Neural cell (in vitro differentiated cells): Measurements from ENCODE around the gene CALR. TPM values are rescaled to one million over a fixed set of nuclear protein-coding genes. Genes with fewer than 3 reads are reported as not detected.

ENCODE experiments used
- H2AFZ ChIP-seq: fragments of 200-600, 300-800 bp; sonication (generic), shearing (Covaris generic); 2 replicates; pipeline ENCODE4 v1.6.0; 2014; ENCODE audit warnings: low read depth, mild to moderate bottlenecking, antibody characterized with exemption, low read length, moderate library complexity
- H3F3A ChIP-seq: fragments of 200-600 bp; shearing (Covaris generic); 2 replicates; pipeline ENCODE4 v1.6.1; 2016; ENCODE audit warnings: mild to moderate bottlenecking, moderate library complexity, mixed read lengths, antibody characterized with exemption, low read length; ENCODE audit not compliant: insufficient read depth, poor library complexity, severe bottlenecking
- H3K27ac ChIP-seq: fragments of 200-600, 300-800 bp; sonication (generic), shearing (Covaris generic); 2 replicates; pipeline ENCODE4 v1.5.1; 2014; ENCODE audit warnings: mild to moderate bottlenecking, low read length, moderate library complexity
- H3K27me3 ChIP-seq: fragments of 300-800, 200-600 bp; sonication (generic), shearing (Covaris generic); 2 replicates; pipeline ENCODE4 v1.6.0; 2014; ENCODE audit warnings: mild to moderate bottlenecking, low read depth, low read length, moderate library complexity; ENCODE audit not compliant: insufficient read depth
- H3K36me3 ChIP-seq: fragments of 300-800, 200-600 bp; sonication (generic), shearing (Covaris generic); 2 replicates; pipeline ENCODE4 v1.5.1; 2014; ENCODE audit warnings: mild to moderate bottlenecking, antibody characterized with exemption, low read length, moderate library complexity; ENCODE audit not compliant: insufficient read depth
- H3K4me2 ChIP-seq: fragments of 300-800, 200-600 bp; sonication (generic), shearing (Covaris generic); 2 replicates; pipeline ENCODE4 v1.6.0; 2014; ENCODE audit warnings: mild to moderate bottlenecking, low read length
- H3K4me3 ChIP-seq: fragments of 300-800, 200-600 bp; sonication (generic), shearing (Covaris generic); 2 replicates; pipeline ENCODE4 v1.5.1; 2014; ENCODE audit warnings: mild to moderate bottlenecking, low read length, moderate library complexity
- H3K79me2 ChIP-seq: fragments of 200-600 bp; shearing (Covaris generic); replicated peaks from 2 replicates; pipeline ENCODE4 v1.6.0; 2014; ENCODE audit warnings: mild to moderate bottlenecking, low read length, moderate library complexity; ENCODE audit not compliant: insufficient read depth
- H3K9ac ChIP-seq: fragments of 300-800, 200-600 bp; sonication (generic), shearing (Covaris generic); 2 replicates; pipeline ENCODE4 v1.6.1; 2016; ENCODE audit warnings: mild to moderate bottlenecking, low read length, mixed read lengths
- H3K9me2 ChIP-seq: fragments of 200-600 bp; shearing (Covaris generic); 2 replicates; pipeline ENCODE4 v1.6.1; 2016; ENCODE audit warnings: mild to moderate bottlenecking, low read length, mixed read lengths; ENCODE audit not compliant: insufficient read depth
- H3K9me3 ChIP-seq: fragments of 200-600, 300-800 bp; sonication (generic), shearing (Covaris generic); 2 replicates; pipeline ENCODE4 v1.6.1; 2016; ENCODE audit warnings: mild to moderate bottlenecking, mixed run types, low read length, moderate library complexity, mixed read lengths
- H4K20me1 ChIP-seq: fragments of 200-600 bp; shearing (Covaris generic); 2 replicates; pipeline ENCODE4 v1.6.1; 2016; ENCODE audit warnings: mild to moderate bottlenecking, mixed run types; ENCODE audit not compliant: insufficient read depth
- EP300 ChIP-seq: fragments of 450-650 bp; conservative IDR thresholded peaks from 2 replicates; pipeline ENCODE4 v1.6.1; 2014; ENCODE audit warnings: antibody characterized with exemption, mild to moderate bottlenecking, moderate library complexity; ENCODE audit not compliant: poor library complexity, severe bottlenecking
- EZH2 ChIP-seq: fragments of 200-600, 300-800 bp; shearing (Covaris generic), sonication (generic); IDR thresholded peaks from 2 replicates; pipeline ENCODE4 v1.6.1; 2014; ENCODE audit warnings: antibody characterized with exemption, low read length, borderline replicate concordance, mild to moderate bottlenecking; ENCODE audit not compliant: insufficient read depth, poor library complexity, severe bottlenecking
- MXI1 ChIP-seq: fragments of 450-650 bp; conservative IDR thresholded peaks from 2 replicates; pipeline ENCODE4 v1.6.1; 2014; ENCODE audit warnings: antibody characterized with exemption, mild to moderate bottlenecking; ENCODE audit not compliant: poor library complexity, severe bottlenecking
- POLR2AphosphoS5 ChIP-seq: IDR thresholded peaks from 2 replicates; pipeline ENCODE4 v1.6.1; 2012
- RAD21 ChIP-seq: fragments of 450-650 bp; conservative IDR thresholded peaks from 2 replicates; pipeline ENCODE4 v1.6.1; 2014; ENCODE audit warnings: antibody characterized with exemption, mild to moderate bottlenecking, moderate library complexity
- SMC3 ChIP-seq: fragments of 450-650 bp; conservative IDR thresholded peaks from 2 replicates; pipeline ENCODE4 v1.6.1; 2014; ENCODE audit warnings: antibody characterized with exemption, mild to moderate bottlenecking, moderate library complexity; ENCODE audit not compliant: poor library complexity
- TAF1 ChIP-seq: IDR thresholded peaks from 2 replicates; pipeline ENCODE4 v1.6.1; 2012; ENCODE audit warnings: low read depth
- polyA plus RNA-seq: library from polyadenylated mRNA; depleted of rRNA; stranded (reverse); fragments of >200 nt; gene quantifications from 2 replicates; pipeline ENCODE4 v1.2.3, GENCODE V29; 2014
- TF ChIP-seq, protein P1 (sequence below): IDR thresholded peaks from 2 replicates; pipeline ENCODE4 v1.6.1; 2012; ENCODE audit warnings: borderline replicate concordance
- TF ChIP-seq, protein P2 (sequence below): fragments of 450-650 bp; IDR thresholded peaks from 2 replicates; pipeline ENCODE4 v1.5.1; 2014; ENCODE audit warnings: antibody characterized with exemption, mild to moderate bottlenecking, moderate library complexity; ENCODE audit not compliant: poor library complexity, severe bottlenecking

Gene CALR
- polyA plus RNA-seq, 1 donor from 2014 or later: 242 TPM

DNA sequence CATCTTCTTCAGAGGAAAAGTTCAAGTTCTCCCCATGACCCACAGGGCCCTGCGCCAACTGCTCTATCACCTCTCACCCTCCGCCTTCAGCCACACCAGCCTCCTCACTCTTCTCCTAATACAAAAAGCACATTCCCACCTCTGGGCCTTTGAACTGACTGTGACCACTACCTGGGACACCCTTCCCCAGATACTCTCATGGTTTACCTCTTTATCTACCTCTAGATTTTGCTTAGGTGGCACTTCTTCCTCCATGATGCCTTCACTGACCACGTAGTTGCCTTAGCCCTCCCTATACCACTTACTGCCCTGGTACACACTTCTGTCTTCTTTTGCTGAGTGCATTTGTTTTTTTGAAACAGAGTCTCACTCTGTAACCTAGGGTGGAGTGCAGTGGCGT, 15.4 kb upstream of the CALR start:
- Histone ChIP-seq H3K4me3 (no peak overlapping the region), H3K9me2 (no peaks in the 10 kb centered on the region), H3K9ac (no peak overlapping the region), H3K4me2 (no peak overlapping the region), H4K20me1 (no peaks in the 10 kb centered on the region), H3K36me3 (no peaks in the 10 kb centered on the region), H3F3A (no peaks in the 10 kb centered on the region), H2AFZ (no peak overlapping the region), H3K27ac (no peak overlapping the region), H3K27me3 (no peaks in the 10 kb centered on the region), H3K9me3 (no peaks in the 10 kb centered on the region), H3K79me2 (no peaks in the 10 kb centered on the region)
- no peak for TF ChIP-seq EP300
- no peak for TF ChIP-seq SMC3
- TF ChIP-seq, protein P1, sequence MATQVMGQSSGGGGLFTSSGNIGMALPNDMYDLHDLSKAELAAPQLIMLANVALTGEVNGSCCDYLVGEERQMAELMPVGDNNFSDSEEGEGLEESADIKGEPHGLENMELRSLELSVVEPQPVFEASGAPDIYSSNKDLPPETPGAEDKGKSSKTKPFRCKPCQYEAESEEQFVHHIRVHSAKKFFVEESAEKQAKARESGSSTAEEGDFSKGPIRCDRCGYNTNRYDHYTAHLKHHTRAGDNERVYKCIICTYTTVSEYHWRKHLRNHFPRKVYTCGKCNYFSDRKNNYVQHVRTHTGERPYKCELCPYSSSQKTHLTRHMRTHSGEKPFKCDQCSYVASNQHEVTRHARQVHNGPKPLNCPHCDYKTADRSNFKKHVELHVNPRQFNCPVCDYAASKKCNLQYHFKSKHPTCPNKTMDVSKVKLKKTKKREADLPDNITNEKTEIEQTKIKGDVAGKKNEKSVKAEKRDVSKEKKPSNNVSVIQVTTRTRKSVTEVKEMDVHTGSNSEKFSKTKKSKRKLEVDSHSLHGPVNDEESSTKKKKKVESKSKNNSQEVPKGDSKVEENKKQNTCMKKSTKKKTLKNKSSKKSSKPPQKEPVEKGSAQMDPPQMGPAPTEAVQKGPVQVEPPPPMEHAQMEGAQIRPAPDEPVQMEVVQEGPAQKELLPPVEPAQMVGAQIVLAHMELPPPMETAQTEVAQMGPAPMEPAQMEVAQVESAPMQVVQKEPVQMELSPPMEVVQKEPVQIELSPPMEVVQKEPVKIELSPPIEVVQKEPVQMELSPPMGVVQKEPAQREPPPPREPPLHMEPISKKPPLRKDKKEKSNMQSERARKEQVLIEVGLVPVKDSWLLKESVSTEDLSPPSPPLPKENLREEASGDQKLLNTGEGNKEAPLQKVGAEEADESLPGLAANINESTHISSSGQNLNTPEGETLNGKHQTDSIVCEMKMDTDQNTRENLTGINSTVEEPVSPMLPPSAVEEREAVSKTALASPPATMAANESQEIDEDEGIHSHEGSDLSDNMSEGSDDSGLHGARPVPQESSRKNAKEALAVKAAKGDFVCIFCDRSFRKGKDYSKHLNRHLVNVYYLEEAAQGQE: no peak
- no peak for TF ChIP-seq POLR2AphosphoS5
- no peak for TF ChIP-seq MXI1
- no peak for TF ChIP-seq EZH2
- TF ChIP-seq, protein P2, sequence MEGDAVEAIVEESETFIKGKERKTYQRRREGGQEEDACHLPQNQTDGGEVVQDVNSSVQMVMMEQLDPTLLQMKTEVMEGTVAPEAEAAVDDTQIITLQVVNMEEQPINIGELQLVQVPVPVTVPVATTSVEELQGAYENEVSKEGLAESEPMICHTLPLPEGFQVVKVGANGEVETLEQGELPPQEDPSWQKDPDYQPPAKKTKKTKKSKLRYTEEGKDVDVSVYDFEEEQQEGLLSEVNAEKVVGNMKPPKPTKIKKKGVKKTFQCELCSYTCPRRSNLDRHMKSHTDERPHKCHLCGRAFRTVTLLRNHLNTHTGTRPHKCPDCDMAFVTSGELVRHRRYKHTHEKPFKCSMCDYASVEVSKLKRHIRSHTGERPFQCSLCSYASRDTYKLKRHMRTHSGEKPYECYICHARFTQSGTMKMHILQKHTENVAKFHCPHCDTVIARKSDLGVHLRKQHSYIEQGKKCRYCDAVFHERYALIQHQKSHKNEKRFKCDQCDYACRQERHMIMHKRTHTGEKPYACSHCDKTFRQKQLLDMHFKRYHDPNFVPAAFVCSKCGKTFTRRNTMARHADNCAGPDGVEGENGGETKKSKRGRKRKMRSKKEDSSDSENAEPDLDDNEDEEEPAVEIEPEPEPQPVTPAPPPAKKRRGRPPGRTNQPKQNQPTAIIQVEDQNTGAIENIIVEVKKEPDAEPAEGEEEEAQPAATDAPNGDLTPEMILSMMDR: no peak
- TF ChIP-seq RAD21: no peak
- TF ChIP-seq TAF1: no peak

DNA sequence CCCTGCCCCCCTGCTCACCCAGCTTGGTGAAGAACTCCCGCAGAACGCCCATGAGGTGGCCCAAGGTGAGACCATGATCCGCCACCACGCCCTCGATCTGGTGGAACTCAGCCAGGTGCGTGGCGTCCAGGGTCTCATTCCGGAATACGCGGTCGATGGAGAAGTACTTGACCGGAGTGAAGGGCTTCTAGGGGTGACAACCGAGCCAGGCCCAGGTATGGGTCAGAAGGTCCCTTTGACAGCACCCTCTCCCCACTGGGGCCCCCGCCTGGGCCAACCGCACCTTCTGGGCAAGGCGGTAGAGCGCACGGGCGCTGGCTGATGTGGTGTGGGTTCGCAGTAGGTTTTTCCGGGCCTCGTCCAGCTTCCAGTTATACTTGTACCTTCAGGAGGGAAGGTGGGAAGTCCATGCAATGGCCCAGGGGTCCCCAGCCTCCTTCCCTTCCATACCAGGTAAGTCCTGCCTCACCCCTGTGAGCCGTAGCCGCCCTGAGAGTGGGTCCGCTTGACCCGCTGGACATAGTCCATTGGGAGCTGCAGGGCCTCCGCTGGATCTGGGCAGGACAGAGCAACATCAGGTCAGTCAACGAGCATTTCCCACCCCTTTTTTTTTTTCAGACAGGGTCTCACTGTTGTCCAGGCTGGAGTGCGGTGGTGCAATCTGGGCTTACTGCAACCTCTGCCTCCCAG, 13.6 kb upstream of the CALR start:
- no peak overlapping the region for H3K9ac ChIP-seq
- no peaks in the 10 kb centered on the region for H3K36me3 ChIP-seq
- no peaks in the 10 kb centered on the region for H3F3A ChIP-seq
- TF ChIP-seq POLR2AphosphoS5 (no peak), MXI1 (no peak), SMC3 (no peak), EP300 (no peak)
- TF ChIP-seq, protein P1: no peak
- no peak overlapping the region for H2AFZ ChIP-seq
- H3K9me3 ChIP-seq: no peaks in the 10 kb centered on the region
- H3K4me2 ChIP-seq: no peak overlapping the region
- H3K9me2 ChIP-seq: no peaks in the 10 kb centered on the region
- H3K27me3 ChIP-seq: no peaks in the 10 kb centered on the region
- H3K27ac ChIP-seq: no peak overlapping the region
- no peaks in the 10 kb centered on the region for H3K79me2 ChIP-seq
- H4K20me1 ChIP-seq: no peaks in the 10 kb centered on the region
- H3K4me3 ChIP-seq: no peak overlapping the region
